NT2/D1 (cell line): Measurements from ENCODE around the gene METRNL.
"Not testable (repeated sequence)": the region's sequence is repeated elsewhere in the genome, so short reads cannot be mapped to it uniquely, and the experiment has no call there.

Source experiments
- DNase-seq: peaks from one replicate; pipeline ENCODE4 v3.0.0-alpha.2; 2011; ENCODE audit warnings: low read depth, low spot score
- H3K27me3 ChIP-seq: 2 replicates; pipeline ENCODE4 v1.6.0; 2011; ENCODE audit warnings: mild to moderate bottlenecking; ENCODE audit not compliant: insufficient read length, insufficient read depth
- H3K36me3 ChIP-seq: 2 replicates; pipeline ENCODE4 v1.6.1; 2011; ENCODE audit warnings: mild to moderate bottlenecking, low read length, mixed read lengths; ENCODE audit not compliant: insufficient read depth, insufficient read length
- H3K4me1 ChIP-seq: 2 replicates; pipeline ENCODE4 v1.5.1; 2011; ENCODE audit not compliant: insufficient read depth, insufficient read length
- H3K4me3 ChIP-seq: 2 replicates; pipeline ENCODE4 v1.5.1; 2011; ENCODE audit warnings: low read depth; ENCODE audit not compliant: insufficient read length
- H3K9ac ChIP-seq: 2 replicates; pipeline ENCODE4 v1.6.0; 2011; ENCODE audit warnings: low read depth; ENCODE audit not compliant: insufficient read length
- H3K9me3 ChIP-seq: 2 replicates; pipeline ENCODE4 v1.5.1; 2011; ENCODE audit warnings: mild to moderate bottlenecking, low read length; ENCODE audit not compliant: insufficient read depth
- SUZ12 ChIP-seq: IDR thresholded peaks from 2 replicates; pipeline ENCODE4 v1.6.1; 2011; ENCODE audit not compliant: insufficient read length, insufficient read depth; ENCODE audit errors: extremely low read depth
- YY1 ChIP-seq: IDR thresholded peaks from 2 replicates; pipeline ENCODE4 v1.6.1; 2011; ENCODE audit not compliant: insufficient read length, insufficient read depth
- ZNF274 ChIP-seq: IDR thresholded peaks from 2 replicates; pipeline ENCODE4 v1.6.1; 2011; ENCODE audit warnings: mild to moderate bottlenecking, low read depth, low read length

The METRNL gene

GRCh38 chr17:83046448-83047181 is 32.8 kb upstream of the METRNL start:
- TF ChIP-seq ZNF274: no peak
- no peak for TF ChIP-seq SUZ12
- TF ChIP-seq YY1: no peak
- peaks cover 5% of the 10 kb centered on the region for H3K4me1 ChIP-seq
- no peak overlapping the region for H3K9ac ChIP-seq
- DNase-seq: no peak
- H3K4me3 ChIP-seq: no peak overlapping the region
- H3K36me3 ChIP-seq: peaks cover 21% of the 10 kb centered on the region
- no peaks in the 10 kb centered on the region for H3K27me3 ChIP-seq
- H3K9me3 ChIP-seq: peaks cover 21% of the 10 kb centered on the region

- Histone ChIP-seq H3K4me1 (peaks cover 6% of the 10 kb centered on the region), H3K4me3 (no peak overlapping the region), H3K27me3 (no peaks in the 10 kb centered on the region), H3K9ac (no peak overlapping the region), H3K36me3 (peaks cover 18% of the 10 kb centered on the region), H3K9me3 (peaks cover 16% of the 10 kb centered on the region)
- no peak for TF ChIP-seq YY1
- TF ChIP-seq ZNF274: no peak
- TF ChIP-seq SUZ12: no peak
- no peak for DNase-seq
These were observed 32.3 kb upstream of the METRNL start for GRCh38 chr17:83047182-83047478.

GRCh38 chr17:83047818-83048475 is 31.5 kb upstream of the METRNL start:
- H3K36me3 ChIP-seq: peaks cover 16% of the 10 kb centered on the region
- H3K4me3 ChIP-seq, H3K9me3 ChIP-seq, DNase-seq, H3K27me3 ChIP-seq, H3K9ac ChIP-seq: not testable (repeated sequence)
- H3K4me1 ChIP-seq: peaks cover 12% of the 10 kb centered on the region

GRCh38 chr17:83050651-83051395 is 28.6 kb upstream of the METRNL start:
- Histone ChIP-seq H3K36me3 (peaks cover 16% of the 10 kb centered on the region), H3K4me1 (peaks cover 13% of the 10 kb centered on the region), H3K27me3 (no peaks in the 10 kb centered on the region), H3K4me3 (peak overlapping the region; percentile 89), H3K9me3 (peaks cover 5% of the 10 kb centered on the region; the same call in 1 of the 2 replicates), H3K9ac (peak overlapping the region; percentile 86)
- no peak for DNase-seq
- TF ChIP-seq ZNF274 (no peak), SUZ12 (no peak), YY1 (no peak)

- peak overlapping the region; percentile 89 for H3K4me3 ChIP-seq
- peaks cover 16% of the 10 kb centered on the region for H3K4me1 ChIP-seq
- TF ChIP-seq YY1: no peak
- TF ChIP-seq SUZ12: no peak
- DNase-seq: peak; percentile 87
- peaks cover 5% of the 10 kb centered on the region; the same call in 1 of the 2 replicates for H3K9me3 ChIP-seq
- H3K36me3 ChIP-seq: peaks cover 11% of the 10 kb centered on the region
- H3K9ac ChIP-seq: peak overlapping the region; percentile 86
- no peaks in the 10 kb centered on the region for H3K27me3 ChIP-seq
These were observed 27.8 kb upstream of the METRNL start for GRCh38 chr17:83051396-83052240.

GRCh38 chr17:83052241-83052564 is 27.2 kb upstream of the METRNL start:
- Histone ChIP-seq H3K4me3 (peak overlapping the region; percentile 50), H3K9me3 (0 out of 2 replicates have a peak, but pooled peaks cover under 1% of the 10 kb centered on the region), H3K4me1 (peaks cover 16% of the 10 kb centered on the region), H3K9ac (peak overlapping the region; percentile 86), H3K27me3 (no peaks in the 10 kb centered on the region), H3K36me3 (peaks cover 5% of the 10 kb centered on the region)
- TF ChIP-seq SUZ12 (no peak), YY1 (no peak), ZNF274 (no peak)
- DNase-seq: no peak

- no peaks in the 10 kb centered on the region for H3K9me3 ChIP-seq
- no peaks in the 10 kb centered on the region for H3K27me3 ChIP-seq
- DNase-seq: no peak
- no peak overlapping the region for H3K4me3 ChIP-seq
- peaks cover 16% of the 10 kb centered on the region for H3K4me1 ChIP-seq
- H3K9ac ChIP-seq: no peak overlapping the region
- TF ChIP-seq ZNF274: no peak
- TF ChIP-seq SUZ12: no peak
- TF ChIP-seq YY1: no peak
- H3K36me3 ChIP-seq: peaks cover 3% of the 10 kb centered on the region
These were observed 26.3 kb upstream of the METRNL start for GRCh38 chr17:83053021-83053681.
